GM12875 (cell line): ENCODE results near the gene IREB2.

Source experiments
- H3K4me3 ChIP-seq: one replicate; pipeline ENCODE4 v1.5.1; 2011; ENCODE audit warnings: low read depth, low read length, control low read depth
- TF ChIP-seq, protein P1 (sequence below): IDR thresholded peaks from 2 replicates; pipeline ENCODE4 v1.5.1; 2011; ENCODE audit warnings: low read depth, mild to moderate bottlenecking, control low read depth, inconsistent platforms, low read length, moderate library complexity, borderline replicate concordance; ENCODE audit not compliant: insufficient read depth

Gene IREB2

GRCh38 chr15:78437762-78438618 lies at the start of gene IREB2:
TSS of gene IREB2 (plus strand) at chr15:78438216. CDS start at chr15:78438338, 122 bp downstream.
- TF ChIP-seq, protein P1, sequence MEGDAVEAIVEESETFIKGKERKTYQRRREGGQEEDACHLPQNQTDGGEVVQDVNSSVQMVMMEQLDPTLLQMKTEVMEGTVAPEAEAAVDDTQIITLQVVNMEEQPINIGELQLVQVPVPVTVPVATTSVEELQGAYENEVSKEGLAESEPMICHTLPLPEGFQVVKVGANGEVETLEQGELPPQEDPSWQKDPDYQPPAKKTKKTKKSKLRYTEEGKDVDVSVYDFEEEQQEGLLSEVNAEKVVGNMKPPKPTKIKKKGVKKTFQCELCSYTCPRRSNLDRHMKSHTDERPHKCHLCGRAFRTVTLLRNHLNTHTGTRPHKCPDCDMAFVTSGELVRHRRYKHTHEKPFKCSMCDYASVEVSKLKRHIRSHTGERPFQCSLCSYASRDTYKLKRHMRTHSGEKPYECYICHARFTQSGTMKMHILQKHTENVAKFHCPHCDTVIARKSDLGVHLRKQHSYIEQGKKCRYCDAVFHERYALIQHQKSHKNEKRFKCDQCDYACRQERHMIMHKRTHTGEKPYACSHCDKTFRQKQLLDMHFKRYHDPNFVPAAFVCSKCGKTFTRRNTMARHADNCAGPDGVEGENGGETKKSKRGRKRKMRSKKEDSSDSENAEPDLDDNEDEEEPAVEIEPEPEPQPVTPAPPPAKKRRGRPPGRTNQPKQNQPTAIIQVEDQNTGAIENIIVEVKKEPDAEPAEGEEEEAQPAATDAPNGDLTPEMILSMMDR = no peak
- peak within 1 kb of the TSS; percentile 98 for H3K4me3 ChIP-seq

GRCh38 chr15:78388865-78389264 lies 49.2 kb upstream of the IREB2 start:
- H3K4me3 ChIP-seq = no peak overlapping the region
- TF ChIP-seq, protein P1 = no peak

- TF ChIP-seq, protein P1 = no peak
- no peak overlapping the region for H3K4me3 ChIP-seq
These were observed 48.7 kb upstream of the IREB2 start for GRCh38 chr15:78389322-78389721.

DNA sequence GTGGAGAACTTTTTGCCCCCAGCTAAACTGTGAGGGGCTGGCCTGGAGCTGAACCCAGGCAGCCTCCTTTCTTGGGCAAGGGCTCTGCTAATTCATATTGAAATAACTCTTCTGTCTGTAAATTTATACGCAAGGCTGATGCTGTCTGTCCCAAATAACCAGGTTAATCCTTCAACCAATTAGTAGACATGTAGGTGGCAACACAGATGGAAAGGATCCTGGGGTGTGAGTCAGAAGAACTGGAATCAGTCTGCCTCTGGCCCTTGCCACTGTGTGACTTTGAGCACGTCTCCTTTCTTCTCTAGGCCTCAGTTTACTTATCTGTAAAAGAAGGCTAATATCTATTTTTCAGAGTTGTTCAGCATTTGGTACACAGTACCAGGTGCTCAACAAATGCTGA lies 48.3 kb upstream of the IREB2 start:
- no peak overlapping the region for H3K4me3 ChIP-seq

GRCh38 chr15:78390242-78390641 lies 47.8 kb upstream of the IREB2 start:
- no peak overlapping the region for H3K4me3 ChIP-seq
- TF ChIP-seq, protein P1 = no peak

More for the DNA sequence above, 48.3 kb upstream of the IREB2 start:
- TF ChIP-seq, protein P1 = no peak

GRCh38 chr15:78390826-78391225 lies 47.2 kb upstream of the IREB2 start:
- no peak overlapping the region for H3K4me3 ChIP-seq
- TF ChIP-seq, protein P1 = no peak

- H3K4me3 ChIP-seq = no peak overlapping the region
These were observed 46.2 kb upstream of the IREB2 start for GRCh38 chr15:78391781-78392180.

More at GRCh38 chr15:78391781-78392180, 46.2 kb upstream of the IREB2 start:
- TF ChIP-seq, protein P1 = no peak
